Amniotic stem cell (primary cell): ENCODE results near the gene TPGS1.
"Not testable (repeated sequence)": the region's sequence is repeated elsewhere in the genome, so short reads cannot be mapped to it uniquely, and the experiment has no call there.

Experiments used
- DNase-seq: peaks from one replicate; lab custom pipeline; 2025; lab: John Stamatoyannopoulos, UW

TPGS1 gene

DNA sequence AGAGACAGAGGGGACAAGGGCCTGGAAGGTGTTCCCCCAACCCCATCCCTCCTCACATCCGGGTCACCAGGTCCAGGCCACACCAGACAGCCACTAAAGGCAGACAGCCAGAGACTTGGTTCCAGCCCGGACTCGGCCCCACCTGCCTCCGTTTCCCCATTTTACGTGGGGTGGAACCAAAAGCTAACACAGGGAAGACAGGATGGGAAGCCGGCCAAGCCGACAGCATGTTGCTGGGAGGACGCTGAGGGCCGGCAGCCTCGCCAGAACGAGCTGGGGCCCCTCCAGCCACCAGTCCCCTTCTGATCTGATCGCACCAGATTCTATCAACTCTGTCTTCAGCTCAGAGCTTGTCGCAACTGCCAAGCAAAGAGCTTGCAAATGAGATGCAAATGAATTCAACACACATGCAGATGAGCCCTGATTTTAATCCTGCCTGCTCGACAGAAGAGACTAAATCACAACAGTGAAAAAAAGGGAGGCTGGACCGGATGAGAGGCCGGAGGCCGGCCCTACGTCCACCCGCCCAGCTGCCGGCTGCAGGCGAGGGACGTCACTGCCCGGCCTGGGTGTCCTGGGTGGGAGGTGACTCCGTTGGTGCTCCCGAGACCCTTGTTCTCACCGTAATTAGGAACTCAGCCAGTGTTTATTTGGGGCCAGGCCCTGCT, 28.9 kb upstream of the TPGS1 start:
- DNase-seq, result no peak

DNA sequence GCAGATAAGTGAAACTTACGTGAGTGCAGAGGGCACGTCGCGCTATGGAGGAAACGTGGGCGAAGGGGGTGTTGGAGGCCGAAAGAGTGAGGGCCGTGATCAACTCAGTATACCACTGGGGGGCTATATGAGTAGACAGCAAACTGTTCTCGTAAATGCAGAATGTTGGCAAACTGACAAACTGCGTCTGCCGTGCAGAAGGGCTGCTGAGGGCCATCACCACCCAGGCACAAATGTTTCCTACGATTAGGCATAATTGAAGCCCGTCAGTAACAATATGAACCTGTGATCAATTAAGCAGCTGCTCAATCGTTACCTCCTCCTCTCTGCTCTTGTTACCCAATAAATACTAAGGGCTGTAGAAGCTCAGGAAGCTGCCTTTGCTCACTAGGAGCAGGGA, 28.3 kb upstream of the TPGS1 start:
- no peak for DNase-seq

DNA sequence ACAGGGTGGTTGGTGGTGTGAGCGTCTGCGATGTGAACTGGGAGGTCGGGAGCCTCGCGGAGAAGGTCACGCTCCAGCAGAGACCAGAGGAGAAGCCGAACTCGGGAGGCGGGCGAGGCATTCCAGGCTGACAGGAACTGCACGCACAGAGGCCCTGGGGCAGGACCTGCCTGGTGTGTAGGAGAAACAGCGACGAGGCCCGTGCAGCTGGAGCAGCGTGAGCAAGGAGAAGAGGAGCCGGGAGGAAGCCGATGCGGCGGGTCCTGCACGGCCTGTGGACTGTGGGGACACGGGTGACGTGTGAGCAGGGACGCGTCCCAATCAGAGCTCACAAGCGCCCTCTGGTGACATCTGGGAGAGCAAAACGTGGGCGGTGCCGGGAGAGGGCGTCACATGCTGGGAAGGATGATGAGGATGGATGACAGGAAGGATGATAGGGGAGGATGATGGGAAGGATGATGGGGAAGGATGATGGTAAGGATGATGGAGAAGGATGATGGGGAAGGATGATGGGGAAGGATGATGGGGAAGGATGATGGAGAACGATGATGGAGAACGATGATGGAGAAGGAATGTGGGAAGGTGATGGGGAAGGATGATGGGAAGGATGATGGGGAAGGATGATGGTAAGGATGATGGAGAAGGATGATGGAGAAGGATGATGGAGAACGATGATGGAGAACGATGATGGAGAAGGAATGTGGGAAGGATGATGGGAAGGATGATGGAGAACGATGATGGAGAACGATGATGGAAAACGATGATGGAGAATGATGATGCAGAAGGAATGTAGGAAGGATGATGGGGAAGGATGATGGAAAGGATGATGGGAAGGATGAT, 27.1 kb upstream of the TPGS1 start:
- DNase-seq, result no peak

DNA sequence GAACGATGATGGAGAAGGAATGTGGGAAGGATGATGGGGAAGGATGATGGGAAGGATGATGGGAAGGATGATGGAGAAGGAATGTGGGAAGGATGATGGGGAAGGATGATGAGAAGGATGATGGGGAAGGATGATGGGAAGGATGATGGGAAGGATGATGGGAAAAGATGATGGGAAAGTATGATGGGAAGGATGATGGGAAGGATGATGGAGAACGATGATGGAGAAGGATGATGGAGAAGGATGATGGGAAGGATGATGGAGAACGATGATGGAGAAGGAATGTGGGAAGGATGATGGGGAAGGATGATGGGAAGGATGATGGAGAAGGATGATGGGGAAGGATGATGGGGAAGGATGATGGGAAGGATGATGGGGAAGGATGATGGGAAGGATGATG, 26.2 kb upstream of the TPGS1 start:
- DNase-seq, result not testable (repeated sequence)

DNA sequence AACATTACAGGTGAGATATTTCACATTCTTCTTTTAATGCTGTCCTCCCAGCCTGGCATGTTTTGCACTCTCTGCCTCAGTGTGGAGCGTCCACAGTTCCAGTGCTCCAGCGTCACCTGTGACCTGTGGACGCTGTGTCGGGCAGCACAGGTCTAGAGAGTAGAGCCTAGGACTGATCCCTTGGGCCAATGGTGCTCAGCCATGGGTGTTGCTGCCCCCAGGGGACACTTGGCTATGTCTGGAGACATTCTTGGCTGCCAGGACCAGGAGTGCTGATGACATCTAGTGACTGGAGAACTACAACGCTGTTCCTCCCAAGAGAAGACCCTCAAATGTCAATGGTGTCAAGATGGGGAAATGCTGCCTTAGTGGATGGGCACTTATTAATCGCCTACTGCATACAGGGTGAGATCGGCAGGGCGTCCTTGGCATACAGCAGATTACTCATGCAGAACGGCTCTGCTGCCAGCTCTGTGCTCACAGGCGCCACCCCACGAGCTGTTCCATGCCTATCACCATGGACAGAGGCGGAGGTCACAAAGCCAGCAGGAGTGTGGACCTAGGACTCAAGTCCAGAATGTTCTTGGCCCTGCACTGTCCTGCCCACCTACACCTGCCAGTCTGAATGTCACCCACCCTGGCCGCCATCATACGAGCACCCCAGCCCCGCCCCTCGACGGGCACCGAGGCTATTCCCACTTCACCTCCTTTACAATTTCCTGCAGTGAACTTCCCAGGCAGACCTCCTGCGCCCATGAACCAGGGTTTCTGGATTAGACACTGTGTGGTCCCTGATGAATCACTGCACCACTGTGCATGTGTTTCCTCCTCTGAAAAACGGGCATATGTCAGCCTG, 24.9 kb upstream of the TPGS1 start:
- no peak for DNase-seq

DNA sequence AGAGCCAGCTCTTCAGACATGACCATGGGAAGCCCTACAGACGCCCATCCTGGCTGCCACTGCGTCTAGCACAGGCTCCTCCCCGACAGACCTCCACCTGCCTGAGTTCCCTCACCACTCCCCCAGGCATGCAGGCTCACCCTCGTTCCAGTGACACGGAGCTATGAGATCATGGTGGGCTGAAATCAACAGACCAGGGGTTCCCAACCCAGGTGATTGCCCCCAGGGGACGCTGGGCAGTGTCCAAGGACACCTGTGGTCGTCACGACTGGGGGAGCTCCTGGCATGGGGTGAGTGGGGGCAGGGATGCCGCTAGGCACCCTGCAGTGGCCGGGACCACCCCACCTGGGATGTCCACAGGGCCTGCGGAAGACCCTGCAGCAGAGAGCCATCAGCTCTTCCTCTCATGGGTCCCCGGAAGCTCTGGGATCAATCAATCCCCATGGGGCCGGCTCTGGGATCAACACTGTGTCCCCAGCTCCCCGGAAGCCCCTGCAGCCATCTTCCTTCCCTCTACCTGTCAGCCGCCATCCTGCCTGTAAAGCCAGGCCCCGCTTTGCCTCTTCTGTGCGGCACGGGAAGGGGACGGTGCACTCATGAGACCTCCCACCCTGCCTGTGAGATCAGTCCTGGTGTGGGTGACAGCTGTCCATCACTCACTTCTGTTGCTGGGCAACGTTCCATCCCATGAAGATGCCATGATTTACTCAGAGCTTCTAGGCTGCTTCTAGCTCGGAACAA, 23.8 kb upstream of the TPGS1 start:
- DNase-seq, result no peak

DNA sequence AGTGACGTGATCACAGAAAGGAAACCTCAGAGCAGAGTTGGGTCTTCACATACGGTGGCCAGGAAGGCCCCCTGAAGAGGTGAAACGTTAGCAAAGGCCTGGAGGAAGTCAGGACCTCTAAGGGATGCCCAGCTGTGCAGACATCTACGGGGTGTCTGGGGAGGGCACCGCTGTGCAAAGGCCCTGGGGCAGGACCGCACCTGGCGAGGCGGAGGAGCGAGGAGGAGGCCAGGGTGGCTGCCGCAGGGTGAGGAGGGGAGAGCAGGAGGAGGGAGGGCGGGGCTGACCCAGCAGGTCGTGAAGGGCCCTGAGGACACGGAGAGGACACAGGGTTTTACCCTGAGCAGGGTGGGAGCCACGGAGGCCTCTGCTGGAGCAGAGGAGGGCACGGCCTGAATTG, 22.8 kb upstream of the TPGS1 start:
- no peak for DNase-seq

DNA sequence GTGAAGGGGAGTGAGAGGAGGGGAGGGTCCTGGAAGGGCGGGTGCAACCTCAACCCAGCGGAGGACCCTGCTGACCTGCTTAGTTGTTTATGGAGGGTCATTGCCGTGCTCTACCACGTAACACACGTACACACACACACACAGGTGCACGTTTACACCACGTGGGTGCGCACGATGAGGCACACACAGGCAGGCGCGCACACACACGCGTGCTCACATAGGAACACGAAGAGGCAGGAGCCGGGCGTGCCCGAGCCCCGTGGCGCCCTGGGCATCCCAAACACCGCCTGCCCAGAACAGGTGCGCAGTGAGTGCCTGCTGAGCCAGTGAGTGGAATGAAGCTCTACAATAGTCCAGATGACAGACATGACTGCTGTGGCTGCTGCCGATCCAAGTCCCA, 22.2 kb upstream of the TPGS1 start:
- DNase-seq, result no peak

DNA sequence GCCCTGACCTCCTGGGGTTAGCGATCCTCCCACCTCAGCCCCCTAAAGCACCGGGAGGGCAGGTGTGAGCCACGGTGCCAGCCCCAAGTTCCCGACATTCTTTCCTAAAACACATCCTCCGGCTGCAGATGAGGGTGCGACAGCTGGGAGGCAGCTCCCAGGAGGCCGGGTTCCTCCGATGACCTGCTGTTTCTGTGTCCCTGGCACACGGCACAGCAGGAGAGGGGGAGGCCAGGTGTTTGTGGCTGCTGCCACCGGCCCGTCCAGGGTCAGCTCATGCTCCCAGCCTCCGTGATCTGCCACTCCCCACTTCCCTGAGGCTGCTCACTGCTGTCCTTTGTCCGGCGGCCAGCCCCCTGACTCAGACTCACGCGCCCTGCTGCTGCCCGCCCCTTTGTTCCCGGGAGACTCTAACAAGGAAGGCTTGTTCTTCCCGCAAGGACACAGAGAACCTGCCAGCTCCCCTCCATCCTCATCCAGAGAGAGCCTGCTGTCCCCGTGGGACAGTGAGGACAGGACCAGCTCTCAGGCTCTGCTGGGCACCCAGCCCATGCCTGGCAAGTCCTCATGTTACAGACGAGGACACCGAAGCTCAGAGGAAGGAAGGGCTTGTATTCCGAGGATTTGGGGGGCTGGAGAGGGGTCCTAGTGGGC, 21.6 kb upstream of the TPGS1 start:
- DNase-seq, result no peak

DNA sequence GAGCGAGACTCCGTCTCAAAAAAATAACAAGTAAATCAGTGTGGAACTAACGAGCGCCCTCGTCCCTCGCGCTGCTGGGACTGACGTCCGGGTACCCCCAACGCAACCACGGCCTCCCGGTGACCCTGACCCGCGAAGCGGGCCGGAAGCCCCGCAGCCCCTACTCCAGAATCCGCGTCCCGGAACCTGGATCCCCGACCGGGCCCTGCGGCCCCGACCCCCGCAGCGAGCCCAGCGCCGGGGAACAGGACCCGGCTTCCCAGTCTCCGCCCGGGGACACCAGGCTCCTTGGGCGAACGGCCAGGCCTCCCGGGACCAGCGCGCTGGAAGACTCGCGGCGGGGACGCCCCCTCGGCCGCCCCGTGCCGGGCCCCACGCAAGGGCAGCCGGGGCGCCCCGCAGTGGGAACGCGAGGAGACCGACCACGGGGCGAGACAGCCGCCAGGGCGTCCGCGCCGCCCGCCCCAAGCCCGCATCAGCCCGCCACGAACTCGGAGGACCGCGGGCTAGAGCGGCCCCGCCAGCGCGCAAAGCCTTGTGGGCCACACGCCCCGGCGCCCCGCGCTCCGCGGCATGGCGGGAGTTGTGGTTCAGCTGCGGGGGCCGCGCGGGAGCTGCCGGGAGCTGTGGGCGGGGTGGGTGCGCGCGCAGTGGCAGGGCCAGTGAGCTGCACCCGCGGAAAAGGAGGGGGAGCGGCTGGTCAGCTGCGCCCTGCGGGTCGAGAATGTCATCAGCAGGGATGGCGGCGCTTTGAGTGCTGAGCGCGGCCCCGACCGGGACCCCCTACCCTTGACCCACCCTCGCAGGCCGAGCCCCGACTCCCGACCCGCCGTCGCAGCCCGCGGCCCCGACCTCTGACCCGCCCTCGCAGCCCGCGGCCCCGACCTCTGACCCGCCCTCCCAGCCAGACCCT, 18.5 kb upstream of the TPGS1 start:
- DNase-seq, result peak; percentile 68

DNA sequence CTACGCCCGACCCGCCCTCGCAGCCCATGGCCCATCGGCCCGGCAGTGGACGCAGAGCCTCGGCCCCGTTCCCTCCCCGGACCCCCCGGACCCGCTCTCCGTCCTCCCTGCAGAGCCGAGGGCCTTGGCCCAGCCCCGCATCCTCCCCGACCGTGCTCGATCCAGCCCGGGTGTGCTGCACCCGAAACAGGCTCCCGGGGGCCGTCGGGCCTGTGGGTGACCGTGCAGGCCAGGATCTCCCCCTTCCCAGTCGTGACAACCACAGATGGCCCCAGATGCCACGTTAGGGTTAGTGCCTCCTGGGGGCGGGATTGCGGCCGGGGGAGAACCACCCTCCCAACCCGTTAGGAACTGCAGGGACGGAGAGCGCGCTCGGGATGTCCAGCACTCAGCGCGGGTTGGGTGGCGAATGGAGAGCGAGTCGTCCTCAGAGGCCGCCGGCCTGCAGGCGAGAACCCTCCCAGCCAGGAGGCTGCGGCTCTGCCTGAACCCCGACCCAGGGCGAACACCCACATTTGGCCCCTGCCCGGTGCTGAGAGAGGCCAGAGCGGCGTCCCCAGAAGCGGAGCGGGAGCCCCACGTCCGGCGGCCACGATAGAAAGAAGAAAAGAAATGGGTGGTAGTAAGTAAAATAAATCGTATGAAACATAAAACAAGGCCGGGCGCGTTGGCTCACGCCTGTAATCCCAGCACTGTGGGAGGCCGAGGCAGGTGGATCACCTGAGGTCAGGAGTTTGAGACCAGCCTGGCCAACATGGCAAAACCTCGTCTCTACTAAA, 17.7 kb upstream of the TPGS1 start:
- no peak for DNase-seq

DNA sequence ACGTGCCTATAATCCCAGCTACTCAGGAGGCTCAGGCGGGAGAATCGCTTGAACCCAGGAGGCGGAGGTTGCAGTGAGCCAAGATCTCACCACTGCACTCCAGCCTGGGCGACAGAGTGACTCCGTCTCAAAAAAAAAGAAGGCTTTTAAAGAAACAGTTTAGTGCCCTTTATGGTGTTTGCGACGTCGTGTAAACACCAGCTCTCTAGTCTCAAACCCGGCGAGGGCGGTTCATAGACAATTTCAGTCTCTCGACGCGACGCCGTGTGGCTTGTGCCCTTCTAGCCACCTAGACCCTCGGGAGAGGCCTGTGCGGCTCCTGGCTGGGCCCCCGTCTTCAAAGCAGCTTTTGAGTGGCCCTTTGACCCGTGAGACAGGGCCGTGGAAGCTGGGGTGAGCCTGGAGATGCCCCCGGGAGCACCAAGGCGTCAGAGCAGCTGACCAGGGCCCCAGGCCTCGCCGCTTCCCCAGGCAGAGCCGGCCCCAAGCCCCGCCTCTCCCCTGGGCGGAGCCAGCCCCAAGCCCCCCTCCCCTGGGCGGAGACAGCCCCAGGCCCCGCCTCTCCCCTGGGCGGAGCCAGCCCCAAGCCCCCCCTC, 16.1 kb upstream of the TPGS1 start:
- DNase-seq, result no peak

DNA sequence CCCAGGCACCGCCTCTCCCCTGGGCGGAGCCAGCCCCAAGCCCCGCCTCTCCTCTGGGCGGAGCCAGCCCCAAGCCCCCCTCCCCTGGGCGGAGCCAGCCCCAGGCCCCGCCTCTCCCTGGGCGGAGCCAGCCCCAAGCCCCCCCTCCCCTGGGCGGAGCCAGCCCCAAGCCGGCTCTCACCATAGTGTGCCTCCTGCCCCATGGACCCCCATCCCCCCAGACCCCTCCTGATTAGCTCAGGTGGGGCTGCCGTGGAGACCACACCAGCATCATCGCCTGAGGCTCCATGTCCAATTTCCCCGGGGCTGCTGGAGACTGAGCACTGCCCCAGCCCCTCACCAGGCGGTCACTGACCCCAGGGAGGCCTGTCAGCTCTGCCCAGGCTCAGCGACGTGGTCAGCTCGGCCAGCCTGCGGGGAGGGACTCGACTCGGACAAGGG, 15.2 kb upstream of the TPGS1 start:
- no peak for DNase-seq

DNA sequence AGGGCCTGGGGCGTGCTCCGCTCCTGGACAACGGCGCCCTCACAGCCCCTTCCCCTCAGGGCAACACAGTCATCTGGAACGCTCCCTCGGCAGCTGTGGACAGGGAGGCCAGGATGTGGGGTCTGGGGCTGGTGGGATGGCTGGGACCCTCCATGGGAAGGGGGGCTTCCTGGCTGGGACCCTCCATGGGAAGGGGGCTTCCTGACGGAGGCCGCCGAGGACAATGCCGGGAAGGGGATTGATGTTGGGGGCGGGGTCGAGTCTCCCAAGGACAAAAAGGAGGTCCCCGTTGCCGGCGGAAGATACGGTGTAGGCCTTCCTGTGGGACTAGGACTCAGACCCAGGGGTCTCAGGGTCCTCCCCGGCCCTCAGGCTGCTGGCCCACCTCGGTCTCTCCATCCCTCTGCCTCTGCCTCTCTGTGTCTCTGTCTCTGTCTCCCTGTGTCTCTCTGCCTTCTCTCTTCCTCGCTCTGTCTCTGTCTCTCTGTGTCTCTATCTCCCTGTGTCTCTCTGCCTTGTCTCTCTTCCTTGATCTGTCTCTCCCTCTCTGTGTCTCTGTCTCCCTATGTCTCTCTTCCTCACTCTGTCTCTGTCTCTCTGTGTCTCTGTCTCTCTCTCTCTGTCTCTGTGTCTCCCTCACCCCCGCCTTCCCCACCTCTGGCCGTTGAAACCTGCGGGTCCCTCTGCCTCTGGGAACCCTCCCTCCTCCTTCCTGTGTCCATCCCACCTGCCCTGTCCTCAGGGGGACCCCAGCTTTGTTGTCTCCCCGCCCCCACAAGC, 13.7 kb upstream of the TPGS1 start:
- no peak for DNase-seq

DNA sequence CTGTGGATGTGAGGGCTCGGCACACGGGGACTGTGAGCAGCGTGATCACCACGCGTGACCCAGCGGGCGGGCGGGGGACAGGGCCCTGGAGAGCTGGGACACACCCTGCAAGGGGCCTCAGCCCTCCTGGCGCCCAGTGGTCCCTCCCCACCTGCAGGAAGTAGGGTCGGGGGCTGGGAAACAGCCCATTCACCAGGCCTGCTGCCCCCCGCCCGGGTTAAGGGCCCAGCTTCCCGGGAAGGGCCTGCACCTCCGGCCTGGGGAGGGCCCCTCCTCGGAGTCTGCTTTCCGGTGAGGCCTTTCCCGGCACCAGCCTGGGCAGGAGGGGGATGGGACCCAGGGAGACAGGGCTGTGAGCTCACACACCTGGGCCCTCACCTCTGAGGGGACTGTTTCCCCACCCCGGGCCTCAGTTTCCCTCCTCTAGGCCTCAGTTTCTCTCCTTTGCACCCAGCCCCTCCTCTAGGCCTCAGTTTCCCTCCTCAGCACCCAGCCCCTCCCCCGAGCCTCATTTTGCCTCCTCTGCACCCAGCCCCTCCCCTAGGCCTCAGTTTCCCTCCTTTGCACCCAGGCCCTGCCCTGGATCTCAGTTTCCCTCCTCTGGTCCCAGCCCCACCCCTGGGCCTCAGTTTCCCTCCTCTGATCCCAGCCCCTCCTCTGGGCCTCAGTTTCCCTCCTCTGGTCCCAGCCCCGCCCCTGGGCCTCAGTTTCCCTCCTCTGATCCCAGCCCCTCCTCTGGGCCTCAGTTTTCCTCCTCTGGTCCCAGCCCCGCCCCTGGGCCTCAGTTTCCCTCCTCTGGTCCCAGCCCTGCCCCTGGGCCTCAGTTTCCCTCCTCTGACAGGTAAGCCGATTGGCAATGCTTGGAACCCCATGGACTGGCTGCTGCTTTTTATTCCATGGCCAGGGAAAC, 12.9 kb upstream of the TPGS1 start:
- DNase-seq, result no peak

DNA sequence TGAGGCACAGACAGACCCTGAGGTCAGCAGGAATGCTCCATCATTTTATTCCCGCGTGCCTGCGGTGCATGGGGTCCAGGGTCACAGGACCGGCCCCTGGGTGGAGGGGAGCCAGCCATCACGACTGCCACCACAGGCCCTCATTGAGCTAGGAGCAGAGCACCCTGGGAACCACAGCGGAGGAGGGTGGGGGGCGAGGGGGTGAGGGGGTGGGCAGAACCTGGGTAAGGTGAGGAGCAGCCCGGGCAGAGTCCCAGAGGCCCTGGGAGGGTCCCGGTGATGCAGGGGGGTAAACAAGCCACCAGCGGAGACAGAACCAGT, 12.3 kb upstream of the TPGS1 start:
- DNase-seq, result no peak

DNA sequence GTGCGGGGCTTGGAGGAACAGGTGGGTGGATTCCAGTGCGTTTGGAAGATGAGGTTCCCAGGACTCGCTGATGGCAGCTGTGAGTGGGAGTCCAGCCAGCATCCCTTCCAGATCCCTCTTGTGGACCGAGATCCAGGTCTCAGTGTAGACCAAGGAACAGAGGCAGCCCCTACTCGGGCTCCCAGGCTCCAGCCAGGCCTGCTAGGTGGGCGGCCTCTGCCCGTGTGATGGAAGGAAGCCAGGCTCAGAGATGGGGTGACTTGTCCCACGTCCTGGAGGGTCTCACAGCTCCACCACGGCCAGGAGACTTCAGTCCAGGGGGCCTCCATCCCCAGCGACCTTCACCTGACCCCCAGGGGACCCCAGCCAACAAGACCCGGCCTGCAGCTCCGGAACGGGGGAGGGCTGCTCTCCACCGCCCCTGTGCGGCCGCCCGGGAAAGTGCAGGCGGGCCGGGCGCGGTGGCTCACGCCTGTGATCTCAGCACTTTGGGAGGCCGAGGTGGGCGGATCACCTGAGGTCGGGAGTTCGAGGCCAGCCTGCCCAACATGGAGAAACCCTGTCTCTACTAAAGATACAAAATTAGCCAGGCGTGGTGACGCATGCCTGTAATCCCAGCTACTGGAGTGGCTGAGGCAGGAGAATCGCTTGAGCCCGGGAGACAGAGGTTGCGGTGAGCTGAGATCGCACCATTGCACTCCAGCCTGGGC, 11.7 kb upstream of the TPGS1 start:
- DNase-seq, result no peak
